ENCODE results near the gene PTPRJ. TPM values are rescaled to one million over a fixed set of nuclear protein-coding genes. Genes with fewer than 3 reads are reported as not detected.

Gene PTPRJ
- polyA plus RNA-seq, 3 donors = 10.0 to 36.4 (median 14.6) TPM

GRCh38 chr11:47938791-47939560 lies 41.4 kb upstream of the PTPRJ start:
- intact Hi-C loops (cut with micrococcal nuclease) = loop anchor here (5.0 kb wide), 2 partner anchors 33 to 93 kb away; no protein-coding TSS in a partner anchor
- H3K79me2 ChIP-seq (ENCODE audit: insufficient read depth, low read length) = peaks cover 2% of the 10 kb centered on the region
- Mint-ChIP-seq H3K27me3 (ENCODE audit: low read depth in 3 of 3) (peaks cover 0 to 2% (median 0%) of the 10 kb centered on the region in 3 donors), H3K27ac (no peak overlapping the region), H3K4me1 (peaks cover 51% of the 10 kb centered on the region), H3K36me3 (no peaks in the 10 kb centered on the region), H3K9me3 (no peaks in the 10 kb centered on the region), H3K4me3 (no peak overlapping the region)
- H4K20me1 ChIP-seq (ENCODE audit: insufficient read depth, low read length) = no peaks in the 10 kb centered on the region
- H3K36me3 ChIP-seq (replicated peaks in 1 of 2; ENCODE audit: control insufficient read depth in 1 of 2, insufficient read depth in 2 of 2, low read length in 2 of 2) = no peaks in the 10 kb centered on the region
- H3K9me3 ChIP-seq (replicated peaks in 1 of 2; ENCODE audit: control insufficient read depth in 1 of 2, insufficient read depth in 1 of 2, low read length in 2 of 2) = no peaks in the 10 kb centered on the region
- no peak overlapping the region for H3K27ac ChIP-seq (ENCODE audit: low read depth in 1 of 2, low read length in 2 of 2)
- H3K4me3 ChIP-seq (replicated peaks in 1 of 3; ENCODE audit: low read depth in 2 of 3, low read length in 3 of 3) = no peak overlapping the region
- WGBS (ENCODE audit: insufficient coverage) = 80% methylated on average over 2 of the region's 7 CpGs
- H2AFZ ChIP-seq (ENCODE audit: insufficient read depth, low read depth, low read length, poor library complexity, severe bottlenecking) = no peak overlapping the region
- no peak for DNase-seq
- H3K4me1 ChIP-seq (ENCODE audit: control insufficient read depth in 1 of 2, insufficient read depth in 2 of 2, low read length in 2 of 2) = peaks cover 44 to 51% of the 10 kb centered on the region in 2 donors
- H3K4me2 ChIP-seq (replicated peaks; ENCODE audit: extremely low read depth, low read length, poor library complexity, severe bottlenecking) = no peak overlapping the region
- H3K9ac ChIP-seq (ENCODE audit: insufficient read depth, low read length, poor library complexity, severe bottlenecking) = no peak overlapping the region
- no peaks in the 10 kb centered on the region for H3K27me3 ChIP-seq (ENCODE audit: control insufficient read depth in 2 of 2, insufficient read depth in 2 of 2, low read length in 2 of 2)
- TF ChIP-seq, protein P1, sequence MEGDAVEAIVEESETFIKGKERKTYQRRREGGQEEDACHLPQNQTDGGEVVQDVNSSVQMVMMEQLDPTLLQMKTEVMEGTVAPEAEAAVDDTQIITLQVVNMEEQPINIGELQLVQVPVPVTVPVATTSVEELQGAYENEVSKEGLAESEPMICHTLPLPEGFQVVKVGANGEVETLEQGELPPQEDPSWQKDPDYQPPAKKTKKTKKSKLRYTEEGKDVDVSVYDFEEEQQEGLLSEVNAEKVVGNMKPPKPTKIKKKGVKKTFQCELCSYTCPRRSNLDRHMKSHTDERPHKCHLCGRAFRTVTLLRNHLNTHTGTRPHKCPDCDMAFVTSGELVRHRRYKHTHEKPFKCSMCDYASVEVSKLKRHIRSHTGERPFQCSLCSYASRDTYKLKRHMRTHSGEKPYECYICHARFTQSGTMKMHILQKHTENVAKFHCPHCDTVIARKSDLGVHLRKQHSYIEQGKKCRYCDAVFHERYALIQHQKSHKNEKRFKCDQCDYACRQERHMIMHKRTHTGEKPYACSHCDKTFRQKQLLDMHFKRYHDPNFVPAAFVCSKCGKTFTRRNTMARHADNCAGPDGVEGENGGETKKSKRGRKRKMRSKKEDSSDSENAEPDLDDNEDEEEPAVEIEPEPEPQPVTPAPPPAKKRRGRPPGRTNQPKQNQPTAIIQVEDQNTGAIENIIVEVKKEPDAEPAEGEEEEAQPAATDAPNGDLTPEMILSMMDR (IDR thresholded peaks at IDR 0.05) = no peak

- no peak overlapping the region for H2AFZ ChIP-seq (ENCODE audit: insufficient read depth, low read depth, low read length, poor library complexity, severe bottlenecking)
- H3K27ac Mint-ChIP-seq = peak overlapping the region in 3 of 7 donors; percentile 17 to 87 (median 33)
Observed at GRCh38 chr11:47940904-47941649, 39.3 kb upstream of the PTPRJ start.

More at GRCh38 chr11:47940904-47941649, 39.3 kb upstream of the PTPRJ start:
- Histone ChIP-seq H3K27ac (ENCODE audit: low read depth in 1 of 2, low read length in 2 of 2) (no peak overlapping the region), H4K20me1 (ENCODE audit: insufficient read depth, low read length) (no peaks in the 10 kb centered on the region), H3K4me1 (ENCODE audit: control insufficient read depth in 1 of 2, insufficient read depth in 2 of 2, low read length in 2 of 2) (peaks cover 49 to 56% of the 10 kb centered on the region in 2 donors), H3K36me3 (replicated peaks in 1 of 2; ENCODE audit: control insufficient read depth in 1 of 2, insufficient read depth in 2 of 2, low read length in 2 of 2) (no peaks in the 10 kb centered on the region), H3K9ac (ENCODE audit: insufficient read depth, low read length, poor library complexity, severe bottlenecking) (no peak overlapping the region), H3K9me3 (replicated peaks in 1 of 2; ENCODE audit: control insufficient read depth in 1 of 2, insufficient read depth in 1 of 2, low read length in 2 of 2) (no peaks in the 10 kb centered on the region), H3K4me2 (replicated peaks; ENCODE audit: extremely low read depth, low read length, poor library complexity, severe bottlenecking) (no peak overlapping the region), H3K4me3 (replicated peaks in 1 of 3; ENCODE audit: low read depth in 2 of 3, low read length in 3 of 3) (no peak overlapping the region), H3K27me3 (ENCODE audit: control insufficient read depth in 2 of 2, insufficient read depth in 2 of 2, low read length in 2 of 2) (no peaks in the 10 kb centered on the region), H3K79me2 (ENCODE audit: insufficient read depth, low read length) (no peaks in the 10 kb centered on the region)
- 96% methylated on average over 5 of the region's 8 CpGs for WGBS (ENCODE audit: insufficient coverage)
- TF ChIP-seq, protein P1 (IDR thresholded peaks at IDR 0.05) = no peak
- H3K9me3 Mint-ChIP-seq = no peaks in the 10 kb centered on the region
- no peaks in the 10 kb centered on the region for H3K36me3 Mint-ChIP-seq
- H3K4me1 Mint-ChIP-seq = peaks cover 55% of the 10 kb centered on the region
- no peak overlapping the region for H3K4me3 Mint-ChIP-seq
- H3K27me3 Mint-ChIP-seq (ENCODE audit: low read depth in 3 of 3) = peaks cover under 1 to 2% (median 2%) of the 10 kb centered on the region in 3 donors
- DNase-seq = no peak
- intact Hi-C loops (cut with micrococcal nuclease) = no loop called here
